Body of pancreas (tissue), 4 donors: ENCODE measurements around the gene XRCC5.

Source experiments
- CTCF ChIP-seq, 7 experiments: fragments of 450-650 bp in 4 of 7; fragments of 200-600 bp in 3 of 7; sonication (generic) in 3 of 7; IDR thresholded peaks; one replicate each; pipeline ENCODE4 v1.5.1; 2016 to 2019; ENCODE audit warnings: antibody characterized with exemption in 7 of 7
- POLR2A ChIP-seq, 3 donors: fragments of 450-650 bp; IDR thresholded peaks; one replicate each; pipeline ENCODE4 v1.6.1; 2016; ENCODE audit warnings: antibody characterized with exemption in 3 of 3, mild to moderate bottlenecking in 2 of 3

- TF ChIP-seq POLR2A (IDR thresholded peaks at IDR 0.05) (no peak), CTCF (IDR thresholded peaks at IDR 0.05) (no peak)
These were observed 7.3 kb downstream of the XRCC5 start for GRCh38 chr2:216116418-216116817.
